Right atrium auricular region (tissue), 2 donors: ENCODE results near the gene MPP7. TPM values are rescaled to one million over a fixed set of nuclear protein-coding genes. Genes with fewer than 3 reads are reported as not detected.

Source experiments
- DNase-seq: peaks from one replicate; pipeline ENCODE4 v3.0.0-alpha.2; 2019; ENCODE audit warnings: low spot score
- H3K27ac ChIP-seq, 2 donors: fragments of 200-600 bp; sonication (generic); 1 replicate in 1 of 2; 2 replicates in 1 of 2; pipeline ENCODE4 v1.5.1; 2016 to 2019
- H3K27me3 ChIP-seq, 2 donors: fragments of 200-600 bp; sonication (generic); one replicate each; pipeline versions ENCODE4 v1.5.1 to v1.6.0; 2017 to 2019
- H3K36me3 ChIP-seq: fragments of 200-600 bp; sonication (generic); one replicate; pipeline ENCODE4 v1.5.1; 2016
- H3K4me1 ChIP-seq, 2 donors: fragments of 200-600 bp; sonication (generic); one replicate each; pipeline versions ENCODE4 v1.5.1 to v1.6.0; 2017 to 2019
- H3K4me3 ChIP-seq, 2 donors: fragments of 200-600 bp; sonication (generic); 1 replicate in 1 of 2; 2 replicates in 1 of 2; pipeline ENCODE4 v1.5.1; 2017 to 2019; ENCODE audit warnings: mild to moderate bottlenecking in 1 of 2, moderate library complexity in 1 of 2
- H3K9me3 ChIP-seq, 2 donors: fragments of 200-600 bp; sonication (generic); one replicate each; pipeline ENCODE4 v1.5.1; 2019
- total RNA-seq, 2 donors: library from RNA; depleted of rRNA; stranded (reverse); fragments of >200 nt; gene quantifications; one replicate each; pipeline ENCODE4 v1.1.0, GENCODE V29; 2016
- TF ChIP-seq, protein P1 (sequence below), 2 donors: fragments of 200-600 bp; sonication (generic); IDR thresholded peaks; one replicate each; pipeline ENCODE4 v1.5.1; 2019; ENCODE audit warnings: antibody characterized with exemption in 2 of 2

Gene MPP7
- total RNA-seq, 2 donors from 2014 or later: 7.6 to 8.9 TPM

DNA sequence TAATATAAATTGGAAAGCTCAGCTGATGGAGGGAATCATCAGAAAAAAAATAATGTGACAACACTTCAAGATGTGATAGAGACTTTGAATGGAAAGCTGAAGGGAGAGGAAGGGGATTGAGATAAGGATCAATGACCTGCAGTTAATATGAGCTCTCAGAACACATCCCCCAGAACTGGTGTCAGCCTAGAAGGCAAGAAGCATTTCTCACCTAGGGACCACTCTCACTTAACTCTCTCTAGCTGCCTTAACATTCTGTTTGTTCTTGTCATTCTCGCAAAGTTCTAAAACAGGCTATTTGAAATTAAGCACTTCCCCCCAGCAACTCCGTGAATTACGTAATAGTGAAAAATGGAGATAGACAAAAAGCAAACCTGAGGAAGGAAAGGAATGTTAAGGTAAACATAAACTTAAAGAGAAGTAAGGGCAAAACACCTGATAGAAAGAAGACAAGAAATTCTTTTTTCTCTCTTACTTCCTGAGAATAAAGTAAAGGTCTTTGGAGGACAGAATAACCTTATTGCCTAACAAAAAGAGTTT is 1.2 kb upstream of the MPP7 start:
- TF ChIP-seq, protein P1, sequence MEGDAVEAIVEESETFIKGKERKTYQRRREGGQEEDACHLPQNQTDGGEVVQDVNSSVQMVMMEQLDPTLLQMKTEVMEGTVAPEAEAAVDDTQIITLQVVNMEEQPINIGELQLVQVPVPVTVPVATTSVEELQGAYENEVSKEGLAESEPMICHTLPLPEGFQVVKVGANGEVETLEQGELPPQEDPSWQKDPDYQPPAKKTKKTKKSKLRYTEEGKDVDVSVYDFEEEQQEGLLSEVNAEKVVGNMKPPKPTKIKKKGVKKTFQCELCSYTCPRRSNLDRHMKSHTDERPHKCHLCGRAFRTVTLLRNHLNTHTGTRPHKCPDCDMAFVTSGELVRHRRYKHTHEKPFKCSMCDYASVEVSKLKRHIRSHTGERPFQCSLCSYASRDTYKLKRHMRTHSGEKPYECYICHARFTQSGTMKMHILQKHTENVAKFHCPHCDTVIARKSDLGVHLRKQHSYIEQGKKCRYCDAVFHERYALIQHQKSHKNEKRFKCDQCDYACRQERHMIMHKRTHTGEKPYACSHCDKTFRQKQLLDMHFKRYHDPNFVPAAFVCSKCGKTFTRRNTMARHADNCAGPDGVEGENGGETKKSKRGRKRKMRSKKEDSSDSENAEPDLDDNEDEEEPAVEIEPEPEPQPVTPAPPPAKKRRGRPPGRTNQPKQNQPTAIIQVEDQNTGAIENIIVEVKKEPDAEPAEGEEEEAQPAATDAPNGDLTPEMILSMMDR (IDR thresholded peaks at IDR 0.05): no peak
- Histone ChIP-seq H3K4me3 (no peak overlapping the region), H3K27me3 (no peaks in the 10 kb centered on the region), H3K9me3 (no peaks in the 10 kb centered on the region), H3K4me1 (peaks cover 0 to 11% of the 10 kb centered on the region in 2 donors), H3K36me3 (no peaks in the 10 kb centered on the region), H3K27ac (no peak overlapping the region)
- DNase-seq: no peak

DNA sequence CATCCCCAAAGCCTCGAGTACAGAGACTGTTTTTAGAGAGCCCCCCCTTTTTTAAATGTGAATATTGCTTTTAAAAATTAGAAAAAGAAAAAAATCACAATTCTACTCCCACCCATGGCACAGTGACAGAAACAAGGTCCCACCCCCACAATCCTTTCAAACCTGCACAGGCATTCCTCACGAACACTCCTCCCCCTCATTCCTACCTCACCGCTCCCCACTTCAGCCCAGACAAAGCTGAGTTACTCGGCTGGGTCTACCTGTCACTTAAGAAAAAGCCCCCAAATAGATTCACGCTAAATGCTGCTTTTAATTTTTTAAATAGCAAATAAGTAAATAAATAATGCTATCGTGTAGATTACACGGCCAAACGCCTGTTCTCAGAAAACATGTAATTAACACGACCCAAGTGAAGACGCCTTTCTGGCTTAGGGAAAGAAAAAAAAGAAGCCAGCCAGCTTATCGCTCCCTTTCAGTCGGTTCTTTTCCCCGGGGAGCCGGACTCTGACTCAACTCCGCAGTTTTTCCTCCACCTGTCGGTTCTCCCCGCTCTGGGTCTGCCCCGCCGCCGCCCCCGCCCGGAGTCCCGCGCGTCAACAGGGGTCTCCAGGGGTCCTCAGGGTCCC is 739 bp downstream of the MPP7 start:
- H3K4me1 ChIP-seq: peaks cover 0 to 11% of the 10 kb centered on the region in 2 donors
- no peaks in the 10 kb centered on the region for H3K36me3 ChIP-seq
- DNase-seq: peak; percentile 62
- peak overlapping the region; percentile 90 to 91 for H3K27ac ChIP-seq
- H3K27me3 ChIP-seq: no peaks in the 10 kb centered on the region
- TF ChIP-seq, protein P1 (IDR thresholded peaks at IDR 0.05): no peak
- H3K4me3 ChIP-seq: peak overlapping the region; percentile 86 to 92
- no peaks in the 10 kb centered on the region for H3K9me3 ChIP-seq

DNA sequence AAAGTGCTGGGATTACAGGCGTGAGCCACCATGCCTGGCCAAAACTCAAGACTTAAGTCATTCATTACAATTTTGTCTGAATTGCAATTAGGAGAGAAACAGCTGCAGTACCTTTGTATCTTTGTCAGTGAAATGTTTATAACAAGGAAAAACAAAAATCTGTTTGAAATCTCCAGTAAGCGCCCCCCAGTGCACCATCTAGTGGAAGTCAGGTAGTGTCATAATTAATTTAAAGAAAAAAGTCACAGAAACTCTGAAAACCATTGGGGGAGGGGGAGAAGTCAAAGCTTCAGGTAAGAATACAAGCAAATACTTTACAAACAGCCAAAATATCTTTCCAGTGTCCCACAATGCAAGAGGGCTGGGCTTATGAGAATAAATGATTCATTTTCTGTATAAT is 2.8 kb downstream of the MPP7 start:
- H3K36me3 ChIP-seq: no peaks in the 10 kb centered on the region
- H3K9me3 ChIP-seq: no peaks in the 10 kb centered on the region
- H3K27ac ChIP-seq: no peak overlapping the region
- H3K27me3 ChIP-seq: no peaks in the 10 kb centered on the region
- H3K4me3 ChIP-seq: no peak overlapping the region
- no peak for DNase-seq
- TF ChIP-seq, protein P1 (IDR thresholded peaks at IDR 0.05): no peak
- H3K4me1 ChIP-seq: peaks cover 0 to 18% of the 10 kb centered on the region in 2 donors

DNA sequence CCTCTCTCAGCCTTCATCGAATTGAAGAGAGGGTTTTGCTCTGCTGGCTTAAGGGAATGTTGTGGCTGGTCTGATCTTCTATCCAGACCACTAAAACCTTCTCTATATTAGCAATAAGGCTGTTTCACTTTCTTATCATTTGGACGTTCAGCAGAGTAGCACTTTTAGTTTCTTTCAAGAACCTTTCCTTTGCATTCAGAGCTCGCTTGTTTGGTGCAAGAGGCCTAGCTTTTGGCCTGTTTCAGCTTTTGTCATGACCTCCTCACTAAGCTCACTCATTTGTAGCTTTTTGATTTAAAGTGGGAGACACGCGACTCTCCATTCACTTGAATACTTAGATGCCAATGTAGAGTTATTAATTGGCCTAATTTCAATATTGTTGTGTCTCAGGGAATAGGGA is 3.9 kb downstream of the MPP7 start:
- H3K9me3 ChIP-seq: no peaks in the 10 kb centered on the region
- no peaks in the 10 kb centered on the region for H3K36me3 ChIP-seq
- H3K4me3 ChIP-seq: no peak overlapping the region
- no peaks in the 10 kb centered on the region for H3K27me3 ChIP-seq
- TF ChIP-seq, protein P1 (IDR thresholded peaks at IDR 0.05): no peak
- DNase-seq: no peak
- H3K4me1 ChIP-seq: peaks cover 0 to 21% of the 10 kb centered on the region in 2 donors
- H3K27ac ChIP-seq: no peak overlapping the region

DNA sequence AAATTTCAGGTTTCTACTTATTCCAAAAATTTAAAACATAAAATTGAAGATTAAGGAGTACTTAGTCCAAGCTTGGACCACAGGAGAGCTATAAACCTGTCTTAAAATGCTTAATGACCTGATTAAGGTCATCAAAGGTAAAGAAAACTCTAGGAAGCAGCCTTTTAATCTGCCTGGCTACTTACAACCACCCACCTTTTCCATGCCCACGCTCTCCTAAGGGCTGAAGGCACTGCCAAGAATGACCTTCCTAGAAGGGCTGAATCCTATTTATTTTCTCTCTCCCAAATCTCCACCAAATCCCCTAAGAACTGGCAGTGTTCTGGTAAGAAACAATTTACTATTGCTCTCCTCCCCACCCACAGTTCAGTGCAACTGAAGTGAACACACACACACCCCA is 6.8 kb downstream of the MPP7 start:
- Histone ChIP-seq H3K36me3 (no peaks in the 10 kb centered on the region), H3K27me3 (no peaks in the 10 kb centered on the region), H3K9me3 (no peaks in the 10 kb centered on the region), H3K4me3 (no peak overlapping the region), H3K27ac (no peak overlapping the region), H3K4me1 (peaks cover 0 to 10% of the 10 kb centered on the region in 2 donors)
- DNase-seq: no peak
- TF ChIP-seq, protein P1 (IDR thresholded peaks at IDR 0.05): no peak

DNA sequence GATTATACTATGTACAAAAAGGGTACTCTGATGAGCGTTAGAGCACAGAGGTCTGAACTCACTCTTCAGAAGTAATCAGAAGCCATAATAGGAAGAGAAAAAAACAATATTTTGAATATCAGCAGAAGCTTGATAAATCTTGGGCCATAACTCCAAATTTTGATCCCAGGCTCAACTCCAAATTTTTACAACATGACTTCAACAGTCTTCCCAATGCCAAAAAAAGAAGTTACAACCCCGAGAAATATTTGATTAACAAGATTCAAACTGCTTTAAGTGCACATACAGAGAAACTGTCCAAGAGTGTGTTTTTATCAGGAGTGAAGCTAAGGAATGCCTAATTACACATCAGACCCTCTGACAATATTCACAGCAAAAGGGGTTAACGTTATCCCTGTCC is 7.5 kb downstream of the MPP7 start:
- no peak overlapping the region for H3K4me3 ChIP-seq
- H3K27ac ChIP-seq: peak overlapping the region; percentile 23 to 26
- no peaks in the 10 kb centered on the region for H3K9me3 ChIP-seq
- peaks cover 0 to 10% of the 10 kb centered on the region in 2 donors for H3K4me1 ChIP-seq
- no peaks in the 10 kb centered on the region for H3K27me3 ChIP-seq
- TF ChIP-seq, protein P1 (IDR thresholded peaks at IDR 0.05): no peak
- DNase-seq: no peak
- no peaks in the 10 kb centered on the region for H3K36me3 ChIP-seq
